Heart right ventricle (tissue), 16 donors: ENCODE results near the gene BMPER. TPM values are rescaled to one million over a fixed set of nuclear protein-coding genes. Genes with fewer than 3 reads are reported as not detected.

Source experiments
- ATAC-seq, 8 donors: fragments of 200-7000 bp; cut with Tn5 transposase; one replicate each; pipeline ENCODE4 v1.9.1; 2020; ENCODE audit warnings: mild to moderate bottlenecking in 8 of 8, moderate library complexity in 8 of 8, moderate number of reproducible peaks in 1 of 8
- DNase-seq, 2 donors: peaks; one replicate each; pipeline ENCODE4 v3.0.0-alpha.2; 2020
- H3K27ac ChIP-seq, 10 donors: fragments of 200-600 bp; sonication (generic) in 2 of 10; one replicate each; pipeline versions ENCODE4 v1.5.0 to v1.8.0; 2020 to 2022; ENCODE audit warnings: mild to moderate bottlenecking in 3 of 10
- H3K27me3 ChIP-seq, 7 donors: fragments of 200-600 bp; one replicate each; pipeline ENCODE4 v1.8.0; 2021 to 2022; ENCODE audit warnings: mild to moderate bottlenecking in 2 of 7
- H3K36me3 ChIP-seq, 9 donors: fragments of 200-600 bp; sonication (generic) in 1 of 9; one replicate each; pipeline versions ENCODE4 v1.5.0 to v1.8.0; 2020 to 2022; ENCODE audit warnings: mild to moderate bottlenecking in 2 of 9
- H3K4me1 ChIP-seq, 9 donors: fragments of 200-600 bp; sonication (generic) in 1 of 9; one replicate each; pipeline versions ENCODE4 v1.5.0 to v1.8.0; 2020 to 2022; ENCODE audit warnings: mild to moderate bottlenecking in 4 of 9
- H3K4me3 ChIP-seq, 10 donors: fragments of 200-600 bp; sonication (generic) in 2 of 10; one replicate each; pipeline versions ENCODE4 v1.5.0 to v1.8.0; 2020 to 2022; ENCODE audit warnings: mild to moderate bottlenecking in 7 of 10, moderate library complexity in 2 of 10
- H3K9me3 ChIP-seq, 11 donors: fragments of 200-600 bp in 10 of 11; sonication (generic) in 2 of 11; one replicate each; pipeline versions ENCODE4 v1.5.0 to v1.8.0; 2013 to 2022; ENCODE audit warnings: mild to moderate bottlenecking in 2 of 11, control low read depth in 1 of 11, moderate library complexity in 1 of 11
- WGBS, 2 donors: extraction: QIAGEN DNeasy Blood & Tissue Kit; methylation state at CpG; one replicate each; pipeline ENCODE4 v1.1.7; 2013; ENCODE audit warnings: inconsistent platforms in 1 of 2; 5-methylcytosine and 5-hydroxymethylcytosine counted together
- intact Hi-C, 10 donors: fragments of 100-400 bp; cut with DNase I; formaldehyde crosslinking; loops; one replicate each; pipeline versions ENCODE4 v1.11.1 to v1.14.2; 2022
- polyA plus RNA-seq, 2 donors: library from polyadenylated mRNA; stranded (reverse); fragments of 200-250 nt; gene quantifications; one replicate each; pipeline ENCODE4 v1.2.3, GENCODE V29; 2013
- total RNA-seq, 10 donors: library from RNA; stranded (reverse); fragmentation: NEBNext Ultra II Directional in 3 of 10; extraction: Animal tissue kit (Norgen Biotek cat#: 25700) in 3 of 10; gene quantifications; one replicate each; pipeline versions ENCODE4 v1.2.1 to v1.2.4, GENCODE V29; 2021 to 2023
- TF ChIP-seq, protein P1 (sequence below), 9 donors: fragments of 200-600 bp; sonication (generic) in 2 of 9; IDR thresholded peaks; one replicate each; pipeline versions ENCODE4 v1.5.0 to v1.8.0; 2021 to 2022; ENCODE audit warnings: antibody characterized with exemption in 9 of 9, mild to moderate bottlenecking in 5 of 9, moderate library complexity in 1 of 9
- donor health status: Arrhythmogenic right ventricular cardiomyopathy.
- donor health status: ischemic (EF 13 %, LVEDD 7.1; RV severe dilation, severe dysfunction).
- donor health status: healthy with polysubstance abuse.
- donor health status: DM: no; HTN: yes; CAD: no.
- donor health status: DM: no; HTN: no; CAD: no.
- donor health status: ischemic (EF 25% LVEDD 6.9; RV normal size, moderate dysfunction).
- donor health status: ischemic (EF 25% LVEDD 5.7; RV mildly dilated, moderate dysfunction).
- donor health status: healthy.
- donor health status: DM: yes; HTN: yes; CAD: no.
- donor health status: Ischemic cardiomyopathy.
- donor health status: ischemic (EF 35%, LVEDD 5.7; RV mildly dilated, moderate dysfunction).
- donor health status: nonischemic (EF 11% LVEDD 7.7; RV severe dilation, severe dysfunction).
- donor health status: DM: yes; HTN: yes; CAD: no.
- donor health status: PGD.
- donor health status: ischemic (EF 29% LVEDD 5.4; RV normal size, mild dysfunction).
- donor health status: nonischemic (EF 23%, LVEDD 6.1; RV moderate dilation, normal function).

The BMPER gene
- total and polyA plus RNA-seq, 12 donors, result 0.70 to 3.9 (median 1.5) TPM

DNA sequence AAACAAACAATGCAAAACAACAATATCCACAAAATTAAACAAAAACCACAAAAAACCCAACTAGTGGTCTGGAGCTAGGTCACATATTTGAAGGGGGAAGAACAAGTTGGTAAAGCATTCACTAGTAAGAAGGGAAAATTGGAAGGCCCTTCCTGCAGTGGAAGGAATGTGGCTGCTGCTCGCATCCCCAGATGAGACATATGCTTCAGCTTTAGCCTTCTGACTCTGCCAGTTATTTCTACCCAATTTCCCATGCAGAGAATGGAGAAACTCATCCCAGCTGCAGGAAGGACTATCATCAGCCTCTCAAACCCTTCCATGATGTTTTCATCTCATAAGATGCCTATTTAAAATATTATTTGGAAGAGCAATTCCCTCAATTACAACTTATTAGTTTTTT is 176.6 kb downstream of the BMPER start:
- H3K27me3 ChIP-seq, result peaks cover 0 to 7% (median 0%) of the 10 kb centered on the region in 7 donors
- no peaks in the 10 kb centered on the region for H3K36me3 ChIP-seq
- intact Hi-C loops, result no loop called here
- no peaks in the 10 kb centered on the region for H3K9me3 ChIP-seq
- no peak overlapping the region for H3K27ac ChIP-seq
- no peak for DNase-seq
- no peak for ATAC-seq
- 85 to 88% methylated on average over 1 of the region's 1 CpG for WGBS, 2 donors
- H3K4me1 ChIP-seq, result no peaks in the 10 kb centered on the region
- H3K4me3 ChIP-seq, result no peak overlapping the region
- TF ChIP-seq, protein P1, sequence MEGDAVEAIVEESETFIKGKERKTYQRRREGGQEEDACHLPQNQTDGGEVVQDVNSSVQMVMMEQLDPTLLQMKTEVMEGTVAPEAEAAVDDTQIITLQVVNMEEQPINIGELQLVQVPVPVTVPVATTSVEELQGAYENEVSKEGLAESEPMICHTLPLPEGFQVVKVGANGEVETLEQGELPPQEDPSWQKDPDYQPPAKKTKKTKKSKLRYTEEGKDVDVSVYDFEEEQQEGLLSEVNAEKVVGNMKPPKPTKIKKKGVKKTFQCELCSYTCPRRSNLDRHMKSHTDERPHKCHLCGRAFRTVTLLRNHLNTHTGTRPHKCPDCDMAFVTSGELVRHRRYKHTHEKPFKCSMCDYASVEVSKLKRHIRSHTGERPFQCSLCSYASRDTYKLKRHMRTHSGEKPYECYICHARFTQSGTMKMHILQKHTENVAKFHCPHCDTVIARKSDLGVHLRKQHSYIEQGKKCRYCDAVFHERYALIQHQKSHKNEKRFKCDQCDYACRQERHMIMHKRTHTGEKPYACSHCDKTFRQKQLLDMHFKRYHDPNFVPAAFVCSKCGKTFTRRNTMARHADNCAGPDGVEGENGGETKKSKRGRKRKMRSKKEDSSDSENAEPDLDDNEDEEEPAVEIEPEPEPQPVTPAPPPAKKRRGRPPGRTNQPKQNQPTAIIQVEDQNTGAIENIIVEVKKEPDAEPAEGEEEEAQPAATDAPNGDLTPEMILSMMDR (IDR thresholded peaks at IDR 0.05), result no peak

DNA sequence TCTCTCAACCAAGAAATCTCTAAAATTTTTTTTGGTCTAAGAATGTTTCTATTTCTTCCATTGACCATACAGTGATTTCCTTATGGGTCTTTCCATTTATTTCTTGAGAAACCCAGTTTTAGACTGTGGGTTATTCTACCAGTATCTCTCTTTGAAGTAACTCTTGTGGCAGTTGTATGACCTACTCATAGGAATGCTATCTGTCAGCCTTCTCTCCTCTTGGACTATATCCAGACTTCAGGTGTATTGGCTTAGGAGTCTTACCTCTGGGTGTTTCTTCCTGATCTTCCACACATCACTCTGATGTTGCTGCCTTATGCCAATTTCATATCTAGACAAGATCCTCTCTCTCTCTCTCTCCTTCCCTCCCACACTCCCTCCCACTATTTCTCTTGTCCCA is 178.1 kb downstream of the BMPER start:
- H3K27ac ChIP-seq, result no peak overlapping the region
- no peaks in the 10 kb centered on the region for H3K36me3 ChIP-seq
- intact Hi-C loops, result no loop called here
- H3K4me3 ChIP-seq, result no peak overlapping the region
- H3K9me3 ChIP-seq, result no peaks in the 10 kb centered on the region
- H3K27me3 ChIP-seq, result peaks cover 0 to 7% (median 0%) of the 10 kb centered on the region in 7 donors
- no peak for ATAC-seq
- TF ChIP-seq, protein P1 (IDR thresholded peaks at IDR 0.05), result no peak
- DNase-seq, result no peak
- H3K4me1 ChIP-seq, result no peaks in the 10 kb centered on the region

DNA sequence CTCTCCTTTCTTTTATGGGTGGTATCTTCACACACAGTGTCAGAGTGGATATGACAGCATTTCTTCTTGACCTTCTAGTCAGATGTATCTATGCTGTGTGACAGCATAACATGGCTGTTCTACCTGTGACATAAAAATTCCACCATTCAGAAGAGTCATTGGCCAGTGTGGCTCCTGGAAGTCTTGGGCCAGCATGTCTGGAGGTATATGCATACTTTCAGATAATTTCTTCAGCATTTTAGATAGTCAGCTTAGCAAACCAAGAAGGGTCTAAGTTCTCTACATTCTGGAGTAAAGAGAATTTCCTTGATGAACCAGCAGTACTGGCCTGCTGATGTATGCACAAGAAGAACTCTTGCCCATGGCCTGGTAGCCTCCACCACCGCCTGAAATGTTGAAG is 179.3 kb downstream of the BMPER start:
- Histone ChIP-seq H3K27ac (no peak overlapping the region), H3K9me3 (no peaks in the 10 kb centered on the region), H3K4me1 (no peaks in the 10 kb centered on the region), H3K27me3 (no peaks in the 10 kb centered on the region), H3K36me3 (no peaks in the 10 kb centered on the region), H3K4me3 (no peak overlapping the region)
- no peak for ATAC-seq
- TF ChIP-seq, protein P1 (IDR thresholded peaks at IDR 0.05), result no peak
- DNase-seq, result no peak
- intact Hi-C loops, result no loop called here
- WGBS, 2 donors, result 98 to 100% methylated on average over 1 of the region's 1 CpG

DNA sequence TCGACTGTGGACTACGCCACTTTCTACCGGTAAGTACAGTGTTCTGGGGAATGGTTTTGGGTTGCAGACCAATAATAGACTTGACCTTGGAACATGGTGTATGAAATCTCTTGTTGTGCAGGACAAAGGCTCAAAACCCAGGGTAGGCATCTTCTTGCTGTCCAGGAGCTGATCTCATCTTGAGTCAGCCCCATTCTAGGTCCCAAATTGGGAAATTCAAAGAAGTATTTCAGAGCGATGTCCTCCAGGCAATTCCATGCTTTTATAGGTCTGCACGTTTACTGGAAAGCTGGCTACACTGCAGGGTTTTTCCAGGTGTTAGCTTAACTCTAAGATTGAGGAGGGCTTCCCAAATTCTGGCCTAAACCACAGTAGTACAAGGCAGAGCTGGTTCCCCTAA is 180.7 kb downstream of the BMPER start:
- intact Hi-C loops, result no loop called here
- Histone ChIP-seq H3K4me3 (no peak overlapping the region), H3K9me3 (no peaks in the 10 kb centered on the region), H3K27me3 (no peaks in the 10 kb centered on the region), H3K4me1 (peaks cover 0 to 8% (median 0%) of the 10 kb centered on the region in 9 donors), H3K27ac (no peak overlapping the region), H3K36me3 (no peaks in the 10 kb centered on the region)
- DNase-seq (no peak), ATAC-seq (no peak)
- TF ChIP-seq, protein P1 (IDR thresholded peaks at IDR 0.05), result no peak
- WGBS, 2 donors, result 94 to 96% methylated on average over 5 of the region's 5 CpGs

DNA sequence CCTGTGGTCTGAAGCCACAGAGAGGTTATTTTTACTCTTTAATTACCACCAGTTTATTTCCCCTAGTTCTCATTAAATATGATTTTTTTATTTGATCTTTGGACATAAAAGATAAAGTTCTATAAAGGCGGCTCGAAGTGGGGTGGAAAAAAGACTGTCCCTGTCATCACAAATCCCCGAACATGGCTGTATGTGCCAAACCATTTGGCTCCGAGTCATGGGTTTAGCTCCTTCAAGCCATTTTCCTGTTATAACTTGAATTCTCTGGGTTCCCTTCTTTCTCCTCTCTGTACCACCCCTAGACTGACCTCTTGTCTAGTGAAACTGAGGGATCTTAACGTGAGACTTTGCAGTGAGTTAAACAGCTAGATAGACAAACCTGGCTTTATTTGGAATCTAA is 181.6 kb downstream of the BMPER start:
- Histone ChIP-seq H3K27ac (no peak overlapping the region), H3K4me3 (no peak overlapping the region), H3K27me3 (no peaks in the 10 kb centered on the region), H3K4me1 (peaks cover 0 to 16% (median 0%) of the 10 kb centered on the region in 9 donors), H3K9me3 (no peaks in the 10 kb centered on the region), H3K36me3 (no peaks in the 10 kb centered on the region)
- DNase-seq, result no peak
- intact Hi-C loops, result no loop called here
- ATAC-seq, result no peak
- TF ChIP-seq, protein P1 (IDR thresholded peaks at IDR 0.05), result no peak
- WGBS, 2 donors, result 89 to 92% methylated on average over 5 of the region's 5 CpGs
